Right ventricle myocardium superior (tissue), 1 donor: ENCODE results near the gene SLC12A6. TPM values are rescaled to one million over a fixed set of nuclear protein-coding genes. Genes with fewer than 3 reads are reported as not detected.

ENCODE experiments used
- microRNA-seq: library from miRNA; unstranded; fragments of <30 nt; microRNA quantifications from one replicate; pipeline ENCODE4 v1.2.0, GENCODE V29; 2020
- total RNA-seq: library from RNA; stranded (reverse); fragmentation: NEBNext Ultra II Directional; extraction: Animal tissue kit (Norgen Biotek cat#: 25700); gene quantifications from one replicate; pipeline ENCODE4 v1.2.1, GENCODE V29; 2021
- donor health status: DM: no; HTN: yes; CAD: no; lungs with severe emphysema.

SLC12A6 gene
- total RNA-seq, 1 donor from 2014 or later, result 24.9 TPM

Small RNA genes within 50 kb of the gene (microRNA-seq; reads per million reads assigned to microRNA genes)
- not detected for gene MIR1233-1

Other genes starting within 250 kb of the SLC12A6 start
- gene EMC7, start 235.9 kb downstream of the SLC12A6 start, total RNA-seq, result 59.3 TPM
- 1.3 TPM for gene PGBD4, start 235.7 kb downstream of the SLC12A6 start, total RNA-seq
- gene KATNBL1, start 127.7 kb downstream of the SLC12A6 start, total RNA-seq, result 16.8 TPM
- 87.4 TPM for gene EMC4, start 112.8 kb downstream of the SLC12A6 start, total RNA-seq
- gene NOP10, start 5.4 kb upstream of the SLC12A6 start, total RNA-seq, result 136 TPM
- gene NUTM1, start 5.5 kb upstream of the SLC12A6 start, total RNA-seq, result not detected
- gene LPCAT4, start 29.4 kb upstream of the SLC12A6 start, total RNA-seq, result 82.4 TPM
- gene GOLGA8A, start 100.0 kb upstream of the SLC12A6 start, total RNA-seq, result 14.3 TPM
- gene GOLGA8B, start 245.9 kb upstream of the SLC12A6 start, total RNA-seq, result 9.1 TPM